ENCODE results near the gene ERBB4. TPM values are rescaled to one million over a fixed set of nuclear protein-coding genes. Genes with fewer than 3 reads are reported as not detected.

ERBB4 gene
- total RNA-seq, 1 donor from 2014 or later: 17.8 TPM

- DNase-seq: no peak
Measured at GRCh38 chr2:211823886-211824479, 714.6 kb downstream of the ERBB4 start.

GRCh38 chr2:211822686-211823335, 715.8 kb downstream of the ERBB4 start:
- no peak for DNase-seq

GRCh38 chr2:211816754-211817153, 721.8 kb downstream of the ERBB4 start:
- peak; percentile 46 for DNase-seq

GRCh38 chr2:211812587-211812986, 726.0 kb downstream of the ERBB4 start:
- DNase-seq: no peak

- DNase-seq: no peak
Measured at GRCh38 chr2:211802666-211803065, 735.9 kb downstream of the ERBB4 start.

- no peak for DNase-seq
Measured at GRCh38 chr2:211800001-211800400, 738.6 kb downstream of the ERBB4 start.

- no peak for DNase-seq
Measured at GRCh38 chr2:211798868-211799267, 739.7 kb downstream of the ERBB4 start.

- DNase-seq: no peak
Measured at GRCh38 chr2:211793690-211794089, 744.9 kb downstream of the ERBB4 start.

GRCh38 chr2:211789982-211790381, 748.6 kb downstream of the ERBB4 start:
- DNase-seq: no peak

GRCh38 chr2:211766689-211767088, 771.9 kb downstream of the ERBB4 start:
- peak; percentile 25 for DNase-seq

GRCh38 chr2:211762479-211762878, 776.1 kb downstream of the ERBB4 start:
- no peak for DNase-seq

GRCh38 chr2:211760103-211760502, 778.5 kb downstream of the ERBB4 start:
- no peak for DNase-seq

GRCh38 chr2:211756266-211756665, 782.3 kb downstream of the ERBB4 start:
- no peak for DNase-seq

- DNase-seq: no peak
Measured at GRCh38 chr2:211755187-211755586, 783.4 kb downstream of the ERBB4 start.

- DNase-seq: peak; percentile 16
Measured at GRCh38 chr2:211751848-211752247, 786.8 kb downstream of the ERBB4 start.

- DNase-seq: no peak
Measured at GRCh38 chr2:211748339-211748738, 790.3 kb downstream of the ERBB4 start.

GRCh38 chr2:211745295-211746097, 793.1 kb downstream of the ERBB4 start:
- DNase-seq: peak; percentile 75

- no peak for DNase-seq
Measured at GRCh38 chr2:211744379-211744778, 794.2 kb downstream of the ERBB4 start.

GRCh38 chr2:211741966-211742365, 796.6 kb downstream of the ERBB4 start:
- DNase-seq: no peak

GRCh38 chr2:211737282-211737681, 801.3 kb downstream of the ERBB4 start:
- no peak for DNase-seq

GRCh38 chr2:211730215-211730614, 808.4 kb downstream of the ERBB4 start:
- no peak for DNase-seq

- DNase-seq: no peak
Measured at GRCh38 chr2:211729433-211729832, 809.2 kb downstream of the ERBB4 start.

GRCh38 chr2:211724933-211725332, 813.7 kb downstream of the ERBB4 start:
- DNase-seq: no peak

Measured in tongue (tissue), 2 donors.